GM19452 (cell line): ENCODE data around the gene KSR1.

ENCODE experiments used
- ATAC-seq: cut with Tn5 transposase; IDR thresholded peaks from one replicate; pipeline ENCODE4 v1.9.1; 2021; ENCODE audit not compliant: unreplicated experiment

Gene KSR1

DNA sequence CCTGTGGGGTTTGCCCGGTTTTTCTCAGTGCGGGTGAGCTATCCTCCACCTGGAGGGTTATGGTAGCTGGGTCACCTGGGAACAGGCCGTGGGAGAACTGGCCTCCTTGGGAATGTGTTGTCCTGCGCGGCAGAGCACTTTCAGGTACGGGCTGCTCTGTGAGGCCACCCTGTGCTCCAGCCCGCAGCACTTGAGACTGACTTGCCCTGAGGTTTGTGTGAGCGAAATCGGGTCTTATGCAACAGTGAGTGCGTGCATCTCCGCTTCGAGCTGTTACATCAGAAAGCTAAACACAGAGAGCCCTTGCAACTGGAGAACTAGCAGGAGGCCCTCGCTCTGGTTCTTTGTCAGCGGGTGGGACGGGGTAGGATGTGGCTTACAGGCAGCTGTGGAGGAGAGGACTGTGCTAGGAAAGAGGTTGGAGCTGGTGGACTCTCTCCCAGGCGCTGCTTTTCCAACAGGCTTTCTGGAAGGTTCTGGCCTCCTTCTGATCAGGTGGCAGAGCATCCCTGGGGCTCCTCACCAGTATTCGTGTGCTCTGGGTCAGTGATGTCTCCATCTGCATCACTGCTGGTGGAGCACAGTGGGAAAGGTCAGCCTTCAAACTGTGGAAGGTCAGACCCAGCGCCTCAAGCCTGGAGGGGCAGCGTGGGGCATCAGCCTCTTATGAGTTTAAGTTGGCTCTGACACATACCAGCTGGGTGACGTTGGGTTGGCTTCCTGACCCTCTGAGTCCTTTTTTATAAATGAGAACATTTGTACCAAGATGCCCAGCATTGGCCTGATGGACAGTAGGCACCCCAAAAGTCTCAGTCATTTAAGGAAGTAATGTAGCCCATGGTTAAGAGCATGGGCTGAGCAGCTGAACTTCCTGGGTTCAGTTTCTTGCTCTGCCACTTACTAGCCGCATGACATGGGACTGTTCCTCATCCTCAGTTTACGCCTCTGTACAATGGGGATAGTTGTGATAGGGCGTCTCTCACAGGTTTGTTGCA, 76.3 kb downstream of the KSR1 start:
- no peak for ATAC-seq

DNA sequence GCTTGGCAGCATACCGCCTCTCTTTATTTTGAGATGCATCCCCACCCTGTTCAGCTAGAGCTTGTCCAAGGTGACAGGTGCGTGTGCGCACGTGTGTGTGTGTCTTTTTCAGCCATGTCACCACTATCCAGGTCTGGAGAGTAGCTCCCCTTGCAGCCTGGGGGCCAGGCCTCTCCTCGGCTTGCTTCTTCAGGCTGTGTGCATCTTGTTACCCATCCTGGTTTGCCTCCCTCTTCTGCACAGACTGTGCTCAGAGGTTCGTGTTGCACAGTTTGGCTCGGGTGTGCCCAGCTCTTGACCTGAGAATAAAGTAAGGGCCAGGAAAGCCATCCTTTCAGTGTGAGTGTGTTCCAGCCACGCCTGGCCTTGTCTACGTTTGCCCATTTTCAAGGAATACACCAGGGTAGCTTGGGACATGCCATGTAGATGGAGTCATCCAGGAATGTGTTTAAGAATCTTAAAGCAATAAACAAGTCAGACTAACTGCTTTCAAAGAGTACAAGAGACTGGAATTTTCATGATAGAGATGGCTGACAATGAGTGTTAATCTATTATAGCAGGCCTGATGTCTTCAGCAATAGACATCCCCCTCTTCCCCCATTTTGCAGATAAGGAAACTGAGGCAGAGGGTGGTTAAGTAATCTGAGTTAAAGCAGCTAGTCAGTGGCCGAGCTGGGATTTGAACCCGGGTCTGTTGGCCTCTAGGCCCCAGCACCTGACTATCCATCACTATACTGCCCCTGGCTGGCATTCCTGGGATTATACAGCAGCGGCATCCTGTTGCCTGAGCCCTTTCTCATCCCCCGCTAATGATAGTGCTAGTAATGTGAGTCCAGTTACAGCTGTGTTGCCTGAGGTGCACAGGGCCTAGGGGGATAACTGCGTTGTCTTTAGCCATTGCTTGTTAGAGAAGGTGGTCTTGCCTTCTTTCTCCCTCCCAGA, 77.9 kb downstream of the KSR1 start:
- no peak for ATAC-seq

DNA sequence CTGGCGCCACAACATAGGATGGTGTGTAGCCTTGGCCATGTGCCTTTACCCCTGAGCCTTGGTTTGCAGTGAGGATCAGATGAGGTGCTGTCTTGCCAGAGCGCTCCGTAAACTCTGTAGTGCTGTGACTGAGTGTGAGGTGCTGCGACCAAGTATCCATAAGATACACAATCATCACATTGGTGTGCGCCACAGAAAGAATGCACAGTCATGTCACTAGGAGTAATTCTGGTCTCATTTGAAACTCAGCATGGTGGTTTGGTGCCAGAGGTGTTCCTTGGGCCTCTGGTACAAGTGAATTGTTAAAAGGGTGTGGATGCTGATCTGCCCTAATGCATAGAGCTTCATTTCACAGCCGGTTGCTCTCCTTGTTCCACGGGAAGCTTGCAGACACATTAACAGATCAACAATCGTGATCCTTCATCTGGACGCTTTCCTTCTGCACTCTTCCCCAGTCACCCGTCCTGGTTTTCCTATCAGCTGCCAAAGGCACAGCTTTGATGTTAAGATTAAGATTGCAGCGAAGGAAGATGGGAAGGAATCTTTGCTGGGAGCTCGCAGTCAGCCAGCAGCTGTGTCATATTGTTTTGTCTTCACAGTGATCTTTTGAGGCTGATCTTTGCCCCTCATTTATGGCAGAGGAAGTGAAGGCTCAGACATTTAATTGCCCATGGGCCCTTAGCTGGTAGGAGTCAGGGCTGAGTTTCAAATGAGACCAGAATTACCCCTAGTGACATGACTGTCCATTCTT, 79.1 kb downstream of the KSR1 start:
- ATAC-seq, result no peak

DNA sequence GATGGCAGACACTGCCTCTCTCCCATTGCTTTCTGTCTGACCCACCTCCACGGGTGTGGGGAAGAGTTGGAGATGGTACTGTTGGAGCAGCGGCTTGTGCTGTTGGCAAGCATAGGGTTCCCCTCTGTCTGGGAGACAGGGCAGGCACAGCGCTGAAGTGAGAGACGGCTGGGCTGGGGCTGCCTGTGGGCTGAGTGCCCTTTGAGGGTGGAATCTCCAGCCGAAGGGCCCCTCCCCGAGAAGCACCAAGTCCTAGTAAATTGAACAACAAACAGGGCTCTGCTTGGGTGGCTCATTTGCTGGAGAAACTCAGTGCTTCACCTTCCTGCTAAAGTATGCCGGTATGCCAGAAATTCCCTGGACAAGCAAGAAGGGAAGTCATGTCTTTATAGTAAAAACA, 79.7 kb downstream of the KSR1 start:
- no peak for ATAC-seq

DNA sequence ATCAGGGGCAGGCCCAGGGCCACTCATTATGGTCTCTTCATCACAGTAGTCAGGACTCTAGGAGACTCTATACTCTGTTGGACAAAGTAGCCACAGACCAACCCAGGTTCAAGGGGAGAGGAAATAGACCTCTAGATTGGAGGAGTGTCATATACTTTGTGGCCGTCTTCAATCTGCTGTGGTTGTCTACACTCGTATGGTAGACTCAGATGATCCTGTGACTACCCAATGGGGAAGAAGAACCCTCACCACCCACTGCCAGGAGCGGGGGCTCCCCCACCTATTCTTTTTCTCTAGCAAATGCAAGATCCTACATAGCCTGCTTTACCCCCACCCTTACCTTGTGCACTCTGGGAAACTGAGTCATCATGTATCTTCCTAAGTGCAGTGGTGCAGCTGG, 80.5 kb downstream of the KSR1 start:
- no peak for ATAC-seq

- no peak for ATAC-seq
Measured at GRCh38 chr17:27538156-27538955, 82.1 kb downstream of the KSR1 start.

GRCh38 chr17:27539152-27539551, 82.9 kb downstream of the KSR1 start:
- ATAC-seq, result no peak

- no peak for ATAC-seq
Measured at GRCh38 chr17:27539794-27540317, 83.6 kb downstream of the KSR1 start.

DNA sequence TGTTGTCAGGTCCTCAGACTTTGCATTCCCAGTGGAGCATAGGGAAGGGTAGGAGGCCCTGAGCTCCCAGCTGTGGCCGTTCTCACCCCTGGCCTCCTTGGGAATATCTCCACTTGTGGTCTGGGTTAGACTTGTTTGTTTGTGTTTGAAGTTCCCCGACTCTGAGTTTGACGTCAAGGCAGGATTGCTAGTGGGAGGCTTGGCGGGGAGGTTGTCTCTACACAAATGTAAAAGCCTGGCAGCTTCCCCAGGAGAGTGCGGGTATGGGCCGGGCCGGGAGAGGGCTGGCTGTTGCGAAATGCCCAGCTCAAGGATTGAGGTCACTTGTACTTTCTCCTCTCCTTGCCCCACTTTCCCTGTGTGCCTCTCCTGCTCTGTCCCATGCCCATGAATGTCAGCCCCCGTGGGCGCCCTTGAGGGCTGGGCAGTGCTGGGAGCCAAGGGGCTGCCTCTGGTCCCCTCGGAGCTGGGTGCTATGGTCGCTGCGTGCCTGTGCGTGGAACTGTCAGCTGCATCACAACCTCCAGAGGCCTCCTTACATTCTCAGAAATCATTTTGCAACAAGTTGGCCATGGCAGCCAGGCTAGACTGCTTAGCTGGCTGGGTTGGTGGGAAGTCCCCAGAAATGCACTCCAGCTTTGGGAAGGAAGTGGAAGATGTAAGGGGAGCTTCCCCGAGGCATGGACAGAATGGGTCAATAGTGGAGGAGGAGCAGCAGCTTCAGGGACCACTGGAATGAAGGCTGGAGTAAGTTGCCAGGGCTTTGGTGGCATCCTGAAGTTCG, 84.3 kb downstream of the KSR1 start:
- no peak for ATAC-seq

DNA sequence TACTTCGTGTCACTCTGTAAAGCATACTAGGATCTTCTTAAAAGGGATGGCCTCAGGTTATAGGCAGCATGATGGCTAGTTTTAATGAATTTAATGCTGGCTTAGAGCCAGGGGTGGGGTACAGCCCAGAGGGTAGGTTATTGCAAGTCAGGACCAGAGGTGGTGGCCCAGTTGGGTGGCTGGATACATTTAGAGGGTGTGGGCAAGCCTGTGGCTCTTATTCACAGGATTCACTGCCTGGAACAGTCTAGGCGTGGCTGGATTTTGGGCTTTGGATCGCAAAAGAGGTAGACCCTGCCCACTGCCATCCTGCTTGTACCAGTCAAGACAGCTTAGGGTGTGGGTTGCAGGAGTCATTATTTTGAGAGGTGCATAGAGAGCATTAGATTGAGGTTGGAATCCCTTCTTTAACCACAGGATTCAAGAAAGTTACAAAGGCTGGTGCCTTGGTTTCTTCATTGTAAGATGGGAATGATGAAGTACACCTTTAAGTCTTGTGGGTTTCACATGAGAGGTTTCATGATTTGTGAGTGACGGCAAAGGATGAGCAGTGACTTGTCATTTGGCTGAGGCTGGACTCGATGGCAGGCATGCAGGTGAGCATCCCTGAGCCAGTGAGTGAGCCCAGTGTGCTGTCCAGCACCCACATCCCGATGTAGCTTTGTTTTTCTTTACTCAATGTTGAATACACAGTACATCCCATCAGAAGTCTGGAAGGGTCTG, 85.2 kb downstream of the KSR1 start:
- no peak for ATAC-seq

DNA sequence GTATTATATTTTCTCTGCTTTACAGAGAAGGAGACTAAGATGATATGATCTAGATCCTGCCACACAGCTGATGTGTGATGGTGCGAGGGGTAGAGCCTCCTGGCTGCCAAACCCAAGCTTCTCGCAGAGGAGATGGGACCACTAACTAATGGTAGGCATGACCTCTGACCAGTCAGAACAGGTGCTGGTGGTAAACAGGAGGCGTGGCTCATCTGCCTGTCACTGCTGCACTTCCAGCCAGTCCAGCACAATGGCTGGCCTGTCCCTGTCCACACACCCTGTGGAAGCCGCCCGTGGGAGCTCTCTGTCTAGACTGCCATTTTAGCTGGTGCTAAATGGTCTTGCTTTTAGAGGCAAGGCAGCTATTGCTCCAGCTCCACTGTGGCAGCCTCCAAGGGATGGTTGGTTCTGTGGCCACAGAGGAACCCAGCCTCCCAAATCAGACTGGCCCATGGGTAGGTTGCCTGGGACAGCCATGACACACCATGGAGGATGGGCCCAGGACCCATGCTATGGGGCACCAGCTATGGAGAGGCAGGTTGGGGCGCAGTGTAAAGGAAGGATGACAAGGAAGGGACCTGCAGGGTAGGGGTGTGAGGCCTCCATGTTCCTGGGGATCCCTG, 86.7 kb downstream of the KSR1 start:
- no peak for ATAC-seq

DNA sequence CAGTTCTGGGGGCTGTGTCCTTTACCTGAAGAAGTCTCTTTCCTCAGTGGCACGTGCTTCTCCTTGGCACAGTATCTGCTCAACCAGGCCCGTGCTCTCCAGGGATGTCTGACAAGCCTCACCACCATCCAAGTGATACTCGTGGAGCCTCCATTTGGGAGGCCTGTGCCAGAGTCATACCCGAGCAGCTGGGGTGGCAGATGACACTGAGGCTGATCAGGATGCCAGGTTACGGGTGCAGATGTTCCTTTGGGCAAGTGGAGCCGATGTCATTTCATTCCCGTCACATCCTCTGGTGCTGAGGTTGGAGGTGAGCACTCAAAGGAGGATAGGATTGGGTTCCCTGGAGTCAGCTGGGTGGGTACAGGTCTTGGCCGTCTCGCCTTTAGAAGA, 87.2 kb downstream of the KSR1 start:
- no peak for ATAC-seq

DNA sequence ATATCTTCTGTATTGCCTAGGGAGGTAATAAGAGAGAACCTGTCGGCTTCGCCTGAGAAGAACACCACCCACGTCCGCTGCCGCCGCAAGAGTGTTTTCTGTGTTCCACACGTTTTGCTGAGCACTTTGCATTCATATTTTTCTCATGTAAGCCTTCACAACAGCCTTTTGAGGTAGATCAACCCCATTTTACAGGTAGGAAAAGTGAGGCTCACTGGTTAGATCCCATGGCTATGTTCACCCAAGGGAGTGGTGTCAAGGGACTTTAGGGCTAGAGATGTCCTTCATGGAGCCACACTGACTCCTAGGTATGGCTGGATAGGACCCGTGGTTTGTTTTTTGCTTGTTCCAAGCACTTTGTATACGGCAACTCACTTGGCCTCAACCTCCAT, 87.7 kb downstream of the KSR1 start:
- no peak for ATAC-seq

DNA sequence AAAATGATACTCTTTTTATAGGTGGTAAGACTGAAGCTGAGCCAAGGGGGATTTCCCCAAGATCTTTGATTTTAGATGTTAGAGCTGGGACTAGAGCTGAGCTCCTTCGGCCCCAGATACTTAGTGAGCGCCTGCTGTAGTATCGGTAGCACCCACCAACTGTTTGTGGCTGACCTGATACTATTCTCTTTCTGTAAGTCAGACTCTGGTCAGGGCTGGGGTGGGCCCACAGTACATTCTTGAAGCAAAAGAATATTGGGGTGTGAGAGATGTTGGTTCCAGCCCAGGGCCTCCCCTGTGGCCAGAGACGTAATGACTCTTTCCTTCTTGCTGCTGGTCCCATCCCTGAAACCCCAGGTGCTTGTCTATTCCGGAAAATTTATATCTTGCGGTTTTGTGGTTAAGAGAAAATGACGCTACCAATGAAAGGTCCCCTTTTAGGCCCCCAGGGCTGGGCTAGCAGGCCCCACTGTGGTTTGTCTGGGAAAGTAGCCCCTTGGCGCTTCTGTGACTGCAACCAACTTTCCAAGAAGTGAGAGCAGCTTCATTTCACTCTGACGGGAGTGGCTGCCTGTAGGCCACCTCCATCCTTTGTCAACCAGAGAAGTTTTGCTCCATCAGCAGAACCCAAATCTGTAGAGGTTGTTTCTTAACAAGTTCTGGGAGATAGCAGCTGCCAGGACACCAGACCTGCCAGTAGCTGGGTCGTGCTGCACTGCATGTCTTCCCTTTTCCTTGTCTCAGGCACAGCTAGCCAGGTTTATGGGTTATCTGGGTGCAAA, 88.3 kb downstream of the KSR1 start:
- peak; percentile 82 for ATAC-seq

GRCh38 chr17:27545562-27546229, 89.4 kb downstream of the KSR1 start:
- no peak for ATAC-seq

DNA sequence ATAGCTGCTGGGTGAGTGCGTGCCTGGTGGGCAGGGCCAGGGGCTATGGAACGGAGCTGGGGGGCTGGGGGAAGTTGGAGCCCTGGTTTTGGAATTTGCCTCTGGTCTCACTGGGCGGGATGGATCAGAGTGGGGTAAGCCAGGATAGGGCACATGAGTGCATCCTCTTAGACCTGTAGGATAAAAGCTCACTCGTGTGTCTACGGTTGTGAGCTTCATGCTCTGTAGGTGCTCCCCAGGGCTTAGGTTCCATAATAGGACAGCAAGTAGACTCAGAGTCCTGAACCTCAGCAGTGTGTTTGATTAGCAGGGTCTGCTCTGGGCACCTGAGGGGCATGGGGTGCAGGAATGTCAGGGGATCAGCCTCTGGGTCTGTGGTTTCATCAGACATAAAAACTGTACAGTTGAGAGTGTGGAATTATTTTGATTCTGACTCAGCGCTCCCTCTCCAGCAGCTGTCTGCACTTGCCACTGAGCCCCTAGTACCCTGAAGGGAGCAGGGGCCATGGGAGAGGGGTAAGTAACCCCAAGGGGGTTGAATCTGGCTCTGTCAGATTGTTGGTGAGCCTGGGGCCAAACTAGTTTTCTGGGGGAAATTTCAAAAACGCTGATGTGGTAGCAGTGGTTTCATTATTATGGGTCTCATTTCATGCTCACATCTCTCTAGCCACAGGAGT, 90.5 kb downstream of the KSR1 start:
- ATAC-seq, result peak; percentile 30
